ENCODE data around the gene TMEM126A. TPM values are rescaled to one million over a fixed set of nuclear protein-coding genes. Genes with fewer than 3 reads are reported as not detected.
"Not testable (repeated sequence)": the region's sequence is repeated elsewhere in the genome, so short reads cannot be mapped to it uniquely, and the experiment has no call there.

Gene TMEM126A
- total RNA-seq: 10 to 100 TPM; 11.0 to 25.4 TPM

- Histone ChIP-seq H3K9me3 (no peaks in the 10 kb centered on the region), H3K27ac (peak within 1 kb of the TSS; percentile 69 to 80), H3K36me3 (no peaks in the 10 kb centered on the region), H3K4me3 (peak within 1 kb of the TSS; percentile 79), H3K4me1 (ENCODE audit: control insufficient read depth in 1 of 2, low read depth in 2 of 2) (peaks cover 10 to 18% of the 10 kb centered on the region in 2 donors), H3K27me3 (replicated peaks; ENCODE audit: insufficient read depth) (no peaks in the 10 kb centered on the region)
- ATAC-seq (ENCODE audit: insufficient number of reproducible peaks, low FRiP score, low read depth) (peak; percentile 78), DNase-seq (ENCODE audit: low spot score) (peak; percentile 50)
- TF ChIP-seq, protein P1, sequence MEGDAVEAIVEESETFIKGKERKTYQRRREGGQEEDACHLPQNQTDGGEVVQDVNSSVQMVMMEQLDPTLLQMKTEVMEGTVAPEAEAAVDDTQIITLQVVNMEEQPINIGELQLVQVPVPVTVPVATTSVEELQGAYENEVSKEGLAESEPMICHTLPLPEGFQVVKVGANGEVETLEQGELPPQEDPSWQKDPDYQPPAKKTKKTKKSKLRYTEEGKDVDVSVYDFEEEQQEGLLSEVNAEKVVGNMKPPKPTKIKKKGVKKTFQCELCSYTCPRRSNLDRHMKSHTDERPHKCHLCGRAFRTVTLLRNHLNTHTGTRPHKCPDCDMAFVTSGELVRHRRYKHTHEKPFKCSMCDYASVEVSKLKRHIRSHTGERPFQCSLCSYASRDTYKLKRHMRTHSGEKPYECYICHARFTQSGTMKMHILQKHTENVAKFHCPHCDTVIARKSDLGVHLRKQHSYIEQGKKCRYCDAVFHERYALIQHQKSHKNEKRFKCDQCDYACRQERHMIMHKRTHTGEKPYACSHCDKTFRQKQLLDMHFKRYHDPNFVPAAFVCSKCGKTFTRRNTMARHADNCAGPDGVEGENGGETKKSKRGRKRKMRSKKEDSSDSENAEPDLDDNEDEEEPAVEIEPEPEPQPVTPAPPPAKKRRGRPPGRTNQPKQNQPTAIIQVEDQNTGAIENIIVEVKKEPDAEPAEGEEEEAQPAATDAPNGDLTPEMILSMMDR (IDR thresholded peaks at IDR 0.05): no peak
These were observed at the start of gene TMEM126A for GRCh38 chr11:85647604-85648299. TMEM126A (plus strand) TSS chr11:85647967; CDS start chr11:85650256, 2,289 bp downstream.

DNA sequence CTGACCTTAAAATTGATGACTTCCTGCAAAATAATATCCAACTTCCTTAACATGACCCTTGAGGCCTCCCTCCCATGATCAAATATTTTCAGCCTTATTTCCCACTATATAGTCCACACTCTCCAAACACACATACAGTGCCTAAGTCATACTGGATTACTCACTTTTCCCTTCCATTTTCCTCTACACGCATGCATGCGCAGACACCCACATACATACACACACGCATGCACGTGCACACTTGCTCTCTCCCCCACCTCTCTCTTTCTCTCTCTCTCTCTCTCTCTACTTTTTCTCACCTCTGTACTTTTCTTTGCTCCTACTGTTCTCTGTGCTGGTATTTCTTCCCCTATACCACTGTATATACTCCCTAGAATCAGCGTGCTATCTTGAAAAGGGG is 48.7 kb upstream of the TMEM126A start:
- no peaks in the 10 kb centered on the region for H3K27me3 ChIP-seq (replicated peaks; ENCODE audit: insufficient read depth)
- no peak for ATAC-seq (ENCODE audit: insufficient number of reproducible peaks, low FRiP score, low read depth)
- TF ChIP-seq, protein P1 (IDR thresholded peaks at IDR 0.05): no peak
- H3K9me3 ChIP-seq: no peaks in the 10 kb centered on the region
- H3K27ac ChIP-seq: no peak overlapping the region
- H3K4me1 ChIP-seq (ENCODE audit: control insufficient read depth in 1 of 2, low read depth in 2 of 2): no peaks in the 10 kb centered on the region
- no peak overlapping the region for H3K4me3 ChIP-seq
- DNase-seq (ENCODE audit: low spot score): no peak
- H3K36me3 ChIP-seq: no peaks in the 10 kb centered on the region

DNA sequence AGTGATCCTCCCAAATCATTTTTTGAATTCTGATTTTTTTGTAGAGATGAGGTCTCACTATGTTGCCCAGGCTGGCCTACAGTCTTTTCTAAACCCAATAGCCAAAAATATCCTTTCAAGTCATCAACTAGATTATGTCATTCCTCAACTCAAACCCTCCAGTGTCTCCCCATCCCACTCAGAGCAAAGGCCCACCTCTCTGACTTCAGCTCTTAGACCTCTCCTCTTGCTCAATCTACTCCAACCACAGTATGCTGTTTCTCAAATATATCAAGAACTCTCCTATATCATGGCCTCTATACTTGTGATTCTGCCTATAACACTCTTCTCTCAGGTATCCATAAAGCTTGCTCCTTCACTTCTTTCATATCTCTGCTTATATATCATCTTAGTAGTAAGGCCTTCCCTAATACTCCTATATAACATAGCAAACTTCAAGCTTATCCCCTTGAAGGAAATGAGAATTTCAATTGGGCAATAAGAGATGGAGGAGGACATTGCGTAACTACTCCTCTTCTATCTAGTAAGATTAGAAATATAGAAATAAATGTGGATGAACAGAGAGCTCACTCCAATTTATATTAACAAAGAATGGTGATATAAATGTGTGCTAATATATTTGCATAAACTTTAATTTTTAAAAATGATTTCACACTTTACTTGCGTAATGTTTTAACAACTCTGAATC is 45.1 kb upstream of the TMEM126A start:
- Histone ChIP-seq H3K27ac (no peak overlapping the region), H3K4me3 (no peak overlapping the region), H3K4me1 (ENCODE audit: control insufficient read depth in 1 of 2, low read depth in 2 of 2) (no peaks in the 10 kb centered on the region), H3K9me3 (no peaks in the 10 kb centered on the region), H3K36me3 (no peaks in the 10 kb centered on the region), H3K27me3 (replicated peaks; ENCODE audit: insufficient read depth) (no peaks in the 10 kb centered on the region)
- TF ChIP-seq, protein P1 (IDR thresholded peaks at IDR 0.05): no peak
- ATAC-seq (ENCODE audit: insufficient number of reproducible peaks, low FRiP score, low read depth) (no peak), DNase-seq (ENCODE audit: low spot score) (no peak)

- no peaks in the 10 kb centered on the region for H3K36me3 ChIP-seq
- no peaks in the 10 kb centered on the region for H3K27me3 ChIP-seq (replicated peaks; ENCODE audit: insufficient read depth)
- TF ChIP-seq, protein P1 (IDR thresholded peaks at IDR 0.05): no peak
- no peak overlapping the region for H3K4me3 ChIP-seq
- H3K27ac ChIP-seq: no peak overlapping the region
- no peak for ATAC-seq (ENCODE audit: insufficient number of reproducible peaks, low FRiP score, low read depth)
- H3K9me3 ChIP-seq: no peaks in the 10 kb centered on the region
- no peaks in the 10 kb centered on the region for H3K4me1 ChIP-seq (ENCODE audit: control insufficient read depth in 1 of 2, low read depth in 2 of 2)
- no peak for DNase-seq (ENCODE audit: low spot score)
These were observed 44.5 kb upstream of the TMEM126A start for GRCh38 chr11:85603220-85603619.

GRCh38 chr11:85606237-85606636 is 41.5 kb upstream of the TMEM126A start:
- H3K27me3 ChIP-seq (replicated peaks; ENCODE audit: insufficient read depth); H3K27ac ChIP-seq; DNase-seq (ENCODE audit: low spot score); H3K4me1 ChIP-seq (ENCODE audit: control insufficient read depth in 1 of 2, low read depth in 2 of 2); H3K4me3 ChIP-seq; H3K36me3 ChIP-seq; H3K9me3 ChIP-seq; ATAC-seq (ENCODE audit: insufficient number of reproducible peaks, low FRiP score, low read depth): not testable (repeated sequence)

- H3K4me1 ChIP-seq (ENCODE audit: control insufficient read depth in 1 of 2, low read depth in 2 of 2); H3K27me3 ChIP-seq (replicated peaks; ENCODE audit: insufficient read depth); H3K9me3 ChIP-seq; H3K27ac ChIP-seq; DNase-seq (ENCODE audit: low spot score); ATAC-seq (ENCODE audit: insufficient number of reproducible peaks, low FRiP score, low read depth); H3K36me3 ChIP-seq; H3K4me3 ChIP-seq: not testable (repeated sequence)
These were observed 39.1 kb upstream of the TMEM126A start for GRCh38 chr11:85608621-85609020.

- DNase-seq (ENCODE audit: low spot score); H3K9me3 ChIP-seq; H3K27me3 ChIP-seq (replicated peaks; ENCODE audit: insufficient read depth); H3K27ac ChIP-seq; ATAC-seq (ENCODE audit: insufficient number of reproducible peaks, low FRiP score, low read depth); H3K4me1 ChIP-seq (ENCODE audit: control insufficient read depth in 1 of 2, low read depth in 2 of 2); H3K4me3 ChIP-seq; H3K36me3 ChIP-seq: not testable (repeated sequence)
These were observed 38.5 kb upstream of the TMEM126A start for GRCh38 chr11:85609286-85609685.

- not testable (repeated sequence) for H3K27ac ChIP-seq; H3K4me1 ChIP-seq (ENCODE audit: control insufficient read depth in 1 of 2, low read depth in 2 of 2); H3K4me3 ChIP-seq; H3K9me3 ChIP-seq; DNase-seq (ENCODE audit: low spot score); H3K36me3 ChIP-seq; ATAC-seq (ENCODE audit: insufficient number of reproducible peaks, low FRiP score, low read depth); H3K27me3 ChIP-seq (replicated peaks; ENCODE audit: insufficient read depth)
These were observed 36.1 kb upstream of the TMEM126A start for GRCh38 chr11:85611643-85612042.
